Vagina (tissue), 2 donors: Measurements from ENCODE around the gene ACTA2.
A peak's percentile ranks its signal among the peaks of the same experiment; 100 is the strongest.

Source experiments
- POLR2A ChIP-seq, 2 donors: fragments of 450-650 bp; IDR thresholded peaks; one replicate each; pipeline ENCODE4 v1.6.1; 2017; ENCODE audit warnings: antibody characterized with exemption in 2 of 2, mild to moderate bottlenecking in 2 of 2, moderate library complexity in 2 of 2
- POLR2AphosphoS5 ChIP-seq, 2 donors: sonication (generic); formaldehyde crosslinking; IDR thresholded peaks; one replicate each; pipeline ENCODE4 v1.9.0; 2017; ENCODE audit warnings: antibody characterized with exemption in 2 of 2, mild to moderate bottlenecking in 2 of 2, low read depth in 1 of 2; ENCODE audit not compliant: insufficient read depth in 1 of 2

GRCh38 chr10:88990384-88991160, 38.0 kb upstream of the ACTA2 start, which contains the start of gene FAS:
- TF ChIP-seq POLR2A (IDR thresholded peaks at IDR 0.05) (peak in 1 of 2 donors; percentile 21), POLR2AphosphoS5 (IDR thresholded peaks at IDR 0.05; ENCODE audit: insufficient read depth in 1 of 2, low read depth in 1 of 2) (peak in 1 of 2 donors; percentile 69)
